Caki2 (cell line): ENCODE measurements around the gene NATD1. TPM values are rescaled to one million over a fixed set of nuclear protein-coding genes. Genes with fewer than 3 reads are reported as not detected.
"Not testable (repeated sequence)": the region's sequence is repeated elsewhere in the genome, so short reads cannot be mapped to it uniquely, and the experiment has no call there.

Source experiments
- DNase-seq: peaks from one replicate; pipeline ENCODE4 v3.0.0-alpha.2; 2015; ENCODE audit warnings: low read depth
- in situ Hi-C: cut with HindIII; loops from 2 replicates; pipeline ENCODE4 v1.10.0; 2016; ENCODE audit warnings: low sequenced_read_pairs, low pct_unique_long_range_greater_than_20kb, mixed read lengths
- total RNA-seq: library from RNA; depleted of rRNA; stranded (reverse); fragments of >200 nt; shearing (Covaris generic); gene quantifications from 2 replicates; pipeline ENCODE4 v1.2.3, GENCODE V29; 2014; ENCODE audit warnings: low replicate concordance

Gene NATD1
- total RNA-seq, 1 experiment from 2014 or later: 0.10 TPM

DNA sequence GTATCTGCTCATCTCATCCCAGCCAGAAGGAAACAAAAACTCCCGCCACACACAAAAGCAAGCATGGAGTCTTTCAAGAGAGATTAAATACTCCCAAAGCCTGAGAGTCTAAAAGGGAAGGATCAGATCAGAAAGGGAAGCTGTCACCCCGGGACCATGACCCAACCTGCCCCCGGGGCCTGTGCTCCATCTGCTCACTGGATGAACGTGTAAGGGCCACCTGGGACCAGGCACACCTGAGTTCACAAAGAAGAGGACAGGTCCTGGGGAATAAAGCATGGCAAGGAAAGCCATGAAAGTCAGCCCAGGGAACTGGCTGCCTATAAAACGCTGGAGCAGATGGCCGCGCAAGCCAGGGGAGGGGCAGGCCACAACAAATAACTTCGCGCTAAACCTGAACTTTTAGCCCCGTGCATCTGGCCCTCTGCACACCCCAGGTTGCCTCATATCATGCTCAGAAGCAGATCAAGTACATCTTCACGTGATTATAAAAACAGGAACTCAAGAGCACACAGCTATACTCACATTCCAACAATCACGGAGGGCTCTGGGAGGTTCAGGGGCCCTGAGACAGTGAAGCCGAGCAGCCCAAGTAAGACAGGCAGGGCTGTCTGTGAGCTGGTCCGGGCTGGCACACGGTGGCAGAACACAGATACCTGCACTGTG, 42.7 kb downstream of the NATD1 start:
- in situ Hi-C loops: no loop called here
- DNase-seq: no peak

DNA sequence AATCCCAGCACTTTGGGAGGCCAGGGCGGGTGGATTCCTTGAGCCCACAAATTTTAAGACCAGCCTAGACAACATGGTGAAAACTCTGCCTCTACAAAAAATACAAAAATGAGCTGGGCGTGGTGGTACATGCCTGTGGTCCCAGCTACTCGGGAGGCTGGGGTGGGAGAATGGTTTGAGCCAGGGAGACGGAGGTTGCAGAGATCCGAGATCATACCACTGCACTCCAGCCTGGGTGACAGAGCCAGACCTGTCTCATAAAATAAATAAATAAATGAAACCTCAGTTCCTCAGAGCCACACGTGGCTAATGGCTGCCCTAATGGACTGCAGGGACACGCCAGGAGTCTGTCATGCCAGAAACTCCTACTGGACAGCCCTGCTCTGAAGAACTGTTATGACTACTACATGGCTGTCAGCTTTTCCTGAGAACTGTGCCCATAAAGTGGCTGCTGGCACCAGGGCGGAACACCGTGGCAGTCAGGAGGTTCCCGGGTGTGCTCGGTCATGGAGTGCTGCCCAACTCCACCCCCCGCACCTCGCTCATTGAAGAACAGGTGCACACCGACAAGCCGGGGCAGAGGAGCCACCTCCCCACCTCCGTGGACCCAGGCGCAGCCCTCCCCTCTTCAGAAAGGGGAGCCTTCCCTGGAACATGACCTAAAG, 43.6 kb downstream of the NATD1 start:
- DNase-seq: peak; percentile 4
- in situ Hi-C loops: no loop called here

DNA sequence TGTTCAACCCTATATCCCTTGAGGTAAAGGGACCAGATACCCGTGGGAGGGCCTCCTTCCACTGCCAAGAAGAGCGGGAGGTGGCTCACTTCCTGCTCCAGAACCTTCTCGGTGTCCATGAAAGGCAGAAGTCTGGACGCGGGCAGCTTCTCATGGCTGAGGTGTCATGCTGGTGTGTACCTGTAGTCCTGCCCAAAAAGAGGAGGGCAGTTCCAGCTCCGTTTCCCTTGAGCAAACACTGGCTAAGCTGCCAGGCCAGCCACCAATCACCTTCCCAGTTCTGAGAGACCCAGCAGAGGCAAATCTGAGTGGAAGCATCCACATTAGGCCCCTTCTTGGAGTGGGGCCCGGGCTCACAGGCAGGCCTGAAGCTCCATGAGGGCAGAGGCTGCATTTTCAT, 44.9 kb downstream of the NATD1 start:
- in situ Hi-C loops: no loop called here
- DNase-seq: no peak

DNA sequence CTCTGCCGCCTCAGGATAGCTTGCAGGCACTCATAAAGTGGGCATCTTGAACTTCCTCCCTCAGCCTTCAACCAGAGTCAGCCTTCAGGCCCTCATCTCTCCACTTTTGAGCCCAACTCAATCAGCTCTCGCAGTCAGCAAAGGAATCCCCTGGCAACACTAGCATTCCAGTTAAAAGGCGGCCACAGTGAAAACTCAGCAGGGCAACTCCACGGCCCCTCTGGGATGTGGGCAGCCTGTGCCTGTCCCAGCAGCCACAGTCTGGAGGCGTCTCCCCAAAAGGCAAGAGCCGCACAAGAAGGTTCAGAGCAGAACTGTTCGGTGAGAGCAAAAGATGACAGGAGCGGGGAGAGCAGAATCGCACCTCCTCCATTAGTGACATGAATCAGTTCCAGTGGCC, 48.3 kb downstream of the NATD1 start:
- in situ Hi-C loops: no loop called here
- no peak for DNase-seq

DNA sequence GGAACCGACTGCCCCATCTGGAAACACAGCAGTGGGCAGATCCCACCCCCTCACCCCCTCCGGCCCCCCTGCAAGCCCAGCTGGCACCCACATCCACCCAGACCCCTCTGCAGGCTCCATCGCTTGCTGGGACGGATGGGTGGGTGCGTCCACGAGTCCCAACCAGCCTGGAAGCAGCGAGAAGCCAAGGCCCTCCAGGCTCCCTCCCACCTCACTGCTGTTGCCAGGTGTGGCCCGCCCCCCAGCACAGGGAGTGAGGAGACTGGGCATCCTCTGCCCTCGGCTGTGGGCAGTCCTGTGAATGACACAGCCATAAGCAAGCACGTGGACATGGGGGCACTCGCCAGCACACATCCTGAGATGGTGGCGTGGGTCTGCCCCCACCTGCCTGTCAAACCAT, 50.7 kb downstream of the NATD1 start:
- in situ Hi-C loops: no loop called here
- DNase-seq: no peak

GRCh38 chr17:21201874-21202273, 51.3 kb downstream of the NATD1 start:
- in situ Hi-C loops: no loop called here
- no peak for DNase-seq

DNA sequence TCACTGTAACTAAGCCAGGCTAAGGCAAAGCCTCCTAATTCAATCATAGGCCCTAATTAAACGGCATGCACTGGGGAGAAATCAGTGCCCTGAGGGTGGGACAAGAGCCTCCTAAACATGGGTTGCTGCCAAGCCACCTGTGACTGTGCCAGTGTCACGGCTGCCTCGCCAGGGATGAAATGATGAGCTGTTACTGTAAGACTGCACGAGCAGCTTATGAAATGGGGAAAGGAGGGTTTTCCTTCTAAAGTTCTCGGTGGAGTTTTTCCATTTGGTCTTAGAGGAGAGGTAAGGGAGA, 52.0 kb downstream of the NATD1 start:
- no peak for DNase-seq
- in situ Hi-C loops: no loop called here

DNA sequence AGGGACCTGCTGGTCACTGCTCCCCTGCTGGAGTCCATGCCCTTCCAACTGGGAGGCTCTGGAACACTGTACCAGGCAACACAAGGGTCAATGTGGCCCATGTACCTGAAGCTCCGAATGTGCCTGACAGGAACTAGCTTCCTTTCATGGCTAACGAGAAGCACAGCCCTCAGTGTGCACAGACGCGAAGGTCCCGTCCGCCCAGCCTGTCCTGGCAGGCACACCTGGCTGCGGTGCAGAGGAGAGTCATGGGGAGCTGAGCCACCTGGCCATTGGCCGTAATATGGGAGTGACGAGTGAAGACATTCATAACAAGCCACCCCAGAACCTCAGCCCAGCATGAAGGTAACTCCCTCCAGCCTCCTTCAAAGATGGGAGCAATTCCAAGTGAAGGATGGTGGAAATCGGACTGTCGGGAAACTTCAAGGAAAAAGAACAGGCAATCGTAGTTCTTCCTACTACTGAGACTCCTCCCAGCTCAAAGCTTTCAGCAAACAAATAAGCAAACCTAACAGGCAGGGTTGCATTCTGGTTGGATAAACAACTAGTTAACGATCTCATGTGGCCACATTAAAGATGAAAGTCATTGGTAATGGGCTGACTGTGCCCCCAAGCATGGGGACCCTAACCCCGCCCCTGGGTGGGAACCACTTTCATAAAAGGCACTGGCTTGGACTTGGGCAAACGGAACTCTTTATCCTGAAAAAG, 52.5 kb downstream of the NATD1 start:
- DNase-seq: no peak
- in situ Hi-C loops: no loop called here

DNA sequence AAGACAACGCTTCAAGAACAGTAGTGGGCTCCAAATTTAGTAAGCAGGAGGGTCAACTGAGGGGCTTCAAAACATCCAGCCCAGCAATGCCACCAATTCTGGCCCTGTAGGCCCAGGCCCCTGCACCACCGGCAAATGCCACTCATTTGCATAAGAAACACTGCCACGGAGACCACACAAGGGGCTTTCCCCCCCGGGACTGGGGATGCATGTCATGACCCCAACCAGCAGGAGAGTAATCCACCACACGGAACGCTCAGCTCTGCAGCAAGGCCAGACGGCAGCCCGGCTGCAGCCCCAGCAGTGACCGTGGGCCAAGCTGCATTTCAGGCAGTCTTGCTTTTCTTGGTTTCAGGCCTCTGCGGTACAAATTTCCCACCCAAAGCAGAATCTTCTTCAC, 53.4 kb downstream of the NATD1 start:
- no peak for DNase-seq
- in situ Hi-C loops: no loop called here

DNA sequence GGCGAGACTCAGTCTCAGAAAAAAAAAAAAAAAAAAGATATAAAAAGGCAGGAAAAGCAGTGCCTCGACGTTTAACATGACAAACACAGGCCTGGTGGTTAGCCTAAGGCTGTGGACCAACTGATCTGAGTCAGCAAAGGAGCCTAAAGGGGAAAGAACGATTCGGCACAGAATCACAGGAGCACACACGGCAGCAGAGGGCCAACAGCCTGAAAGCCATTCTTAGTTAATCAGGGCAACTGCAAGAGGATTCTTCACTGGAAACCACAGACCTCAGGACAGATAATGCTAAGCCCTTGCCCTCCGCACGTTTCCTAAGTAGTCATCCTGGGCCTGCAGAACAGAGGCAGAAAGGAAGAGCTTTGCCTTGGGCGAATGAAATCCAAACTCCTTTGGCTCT, 53.9 kb downstream of the NATD1 start:
- DNase-seq: no peak
- in situ Hi-C loops: no loop called here

- DNase-seq: no peak
- in situ Hi-C loops: no loop called here
Measured at GRCh38 chr17:21198411-21198810, 54.8 kb downstream of the NATD1 start.

DNA sequence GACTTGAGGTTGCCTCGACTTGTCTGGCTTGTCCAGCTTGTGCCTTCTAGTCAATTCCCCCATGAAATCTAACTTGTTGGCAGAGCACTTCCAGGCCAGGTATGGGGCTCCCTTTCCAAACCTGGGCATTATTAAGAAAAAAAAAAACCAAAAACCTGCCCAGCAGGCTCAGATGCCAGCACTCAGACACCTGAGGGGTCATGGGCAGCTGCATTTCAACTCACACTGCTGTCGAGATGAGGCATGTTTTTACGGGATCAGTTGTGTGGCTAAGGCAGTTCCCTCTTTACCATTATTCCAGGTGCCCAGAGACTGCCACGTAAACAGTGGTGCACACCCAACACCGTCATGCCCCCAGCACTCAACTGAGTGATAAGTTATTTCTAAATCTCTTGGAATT, 57.1 kb downstream of the NATD1 start:
- DNase-seq: no peak
- in situ Hi-C loops: no loop called here

GRCh38 chr17:21194703-21195102, 58.5 kb downstream of the NATD1 start:
- no peak for DNase-seq
- in situ Hi-C loops: no loop called here

DNA sequence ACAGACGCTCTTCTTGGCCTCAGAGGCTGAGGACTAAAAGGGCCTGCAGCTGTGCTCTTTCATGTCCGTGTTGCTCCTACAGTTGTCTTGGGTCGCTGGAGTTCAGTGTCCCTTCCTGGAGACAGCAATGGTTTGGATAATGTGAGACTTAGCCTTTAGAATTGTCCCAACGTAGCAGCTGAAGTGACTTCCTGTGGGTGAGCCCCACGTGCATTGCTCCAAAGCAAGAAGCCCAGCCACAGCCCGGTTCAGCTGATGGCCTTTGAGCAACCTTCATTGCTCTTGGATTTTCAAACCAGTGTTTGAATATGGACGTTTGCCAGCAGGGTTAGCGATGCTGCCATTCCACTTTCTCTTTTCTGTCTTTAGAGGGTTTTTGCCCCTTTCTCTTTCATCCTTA, 59.0 kb downstream of the NATD1 start:
- in situ Hi-C loops: no loop called here

GRCh38 chr17:21193031-21193430, 60.2 kb downstream of the NATD1 start:
- no peak for DNase-seq
- in situ Hi-C loops: no loop called here

More for the DNA sequence above, 59.0 kb downstream of the NATD1 start:
- no peak for DNase-seq

DNA sequence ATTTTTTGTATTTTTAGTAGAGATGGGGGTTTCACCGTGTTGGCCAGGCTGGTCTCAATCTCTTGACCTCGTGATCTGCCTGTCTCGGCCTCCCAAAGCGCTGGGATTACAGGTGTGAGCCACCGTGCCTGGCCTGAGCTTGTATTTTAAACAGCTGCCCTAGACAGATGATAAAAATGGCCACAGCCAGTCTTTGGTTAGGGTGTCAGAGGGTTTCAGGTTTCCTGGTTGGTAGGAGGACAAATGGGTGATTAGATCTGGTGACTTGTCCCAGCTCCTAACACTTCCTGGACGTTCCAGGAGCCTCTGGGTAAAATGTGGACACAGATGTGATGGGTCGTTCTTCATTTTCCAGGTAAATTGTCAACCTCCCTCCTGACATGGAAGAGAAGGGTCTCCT, 60.8 kb downstream of the NATD1 start:
- in situ Hi-C loops, DNase-seq: not testable (repeated sequence)

- no peak for DNase-seq
- in situ Hi-C loops: no loop called here
Measured at GRCh38 chr17:21191698-21192097, 61.5 kb downstream of the NATD1 start.

DNA sequence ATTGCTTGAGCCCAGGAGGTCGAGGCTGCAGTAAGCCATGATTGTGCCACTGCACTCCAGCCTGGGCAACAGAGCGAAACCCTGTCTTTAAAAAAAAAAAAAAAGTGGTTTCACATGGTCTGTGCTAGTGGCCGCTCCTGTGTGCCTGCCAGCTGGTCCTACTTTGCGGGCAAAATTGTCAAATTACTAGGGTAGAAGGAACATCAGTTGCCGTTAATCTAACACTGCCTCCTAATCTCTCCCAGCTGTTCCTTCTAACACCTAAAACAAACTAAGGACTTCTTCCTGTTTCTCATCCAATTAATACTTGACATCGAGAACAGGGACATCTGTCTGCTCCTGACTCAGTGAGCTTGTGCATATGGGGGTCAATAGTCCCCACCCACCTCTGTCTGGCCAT, 63.1 kb downstream of the NATD1 start:
- no peak for DNase-seq
- in situ Hi-C loops: no loop called here

GRCh38 chr17:21189361-21189760, 63.8 kb downstream of the NATD1 start:
- no peak for DNase-seq
- in situ Hi-C loops: no loop called here
